ENCODE data around the gene FAM163B.
"Not testable (repeated sequence)": the region's sequence is repeated elsewhere in the genome, so short reads cannot be mapped to it uniquely, and the experiment has no call there.

The FAM163B gene

DNA sequence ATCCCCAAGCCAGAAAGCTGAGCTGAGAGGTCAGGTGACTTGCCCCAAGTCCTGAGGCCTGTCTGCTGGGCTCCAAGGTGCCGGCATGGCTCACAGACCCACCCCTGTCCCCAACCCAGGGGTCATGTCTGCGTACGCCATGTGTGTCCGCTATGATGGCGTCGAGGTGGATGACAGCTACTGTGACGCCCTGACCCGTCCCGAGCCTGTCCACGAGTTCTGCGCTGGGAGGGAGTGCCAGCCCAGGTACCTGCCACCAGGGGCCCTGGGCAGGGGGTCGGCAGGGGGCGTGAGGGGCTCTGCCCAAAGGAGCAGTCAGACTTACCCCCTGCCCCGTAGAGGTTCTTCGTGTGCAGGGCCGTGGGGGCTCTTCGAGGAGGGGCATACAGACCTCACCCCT lies 42.4 kb downstream of the FAM163B start:
- Histone ChIP-seq H3K27ac (ENCODE audit: low read depth, low read length) (no peak overlapping the region), H3K79me1 (ENCODE audit: low read length) (no peaks in the 10 kb centered on the region), H3K4me1 (ENCODE audit: control insufficient read depth in 1 of 2, insufficient read depth in 2 of 2, low read length in 2 of 2) (peaks cover 8 to 13% of the 10 kb centered on the region in 2 experiments), H3K79me2 (ENCODE audit: control insufficient read depth, insufficient read depth, low read length, poor library complexity) (no peaks in the 10 kb centered on the region), H3K9me3 (ENCODE audit: insufficient read depth, low read depth, low read length) (no peaks in the 10 kb centered on the region), H3K9ac (ENCODE audit: low read length) (no peak overlapping the region), H3K4ac (ENCODE audit: low read depth, low read length) (no peak overlapping the region), H2BK5ac (ENCODE audit: low read depth, low read length, poor library complexity) (no peak overlapping the region), H3K18ac (ENCODE audit: low read length) (no peak overlapping the region), H4K12ac (ENCODE audit: low read depth, low read length) (no peak overlapping the region), H2AK5ac (ENCODE audit: low read length) (no peak overlapping the region), H3K27me3 (ENCODE audit: insufficient read depth, low read length) (no peaks in the 10 kb centered on the region), H4K91ac (ENCODE audit: low read depth, low read length) (no peak overlapping the region), H2BK120ac (ENCODE audit: insufficient read depth, low read length, poor library complexity) (no peak overlapping the region), H3K36me3 (ENCODE audit: control insufficient read depth in 1 of 2, insufficient read depth in 2 of 2, low read length in 2 of 2) (peaks cover 2% of the 10 kb centered on the region in 2 experiments), H4K8ac (ENCODE audit: low read depth, low read length) (no peak overlapping the region), H2BK12ac (ENCODE audit: low read length) (no peak overlapping the region), H3K23ac (ENCODE audit: low read length) (no peak overlapping the region), H3K4me2 (ENCODE audit: low read length) (no peak overlapping the region), H2AFZ (ENCODE audit: insufficient read depth, low read length, poor library complexity) (no peak overlapping the region), H3K4me3 (ENCODE audit: low read depth, low read length) (no peak overlapping the region), H3K14ac (ENCODE audit: low read length) (no peak overlapping the region)
- DNase-seq = no peak
- WGBS (ENCODE audit: extremely low coverage, insufficient coverage, insufficient read length) = no CpG with 5 or more reads among the region's 17 CpGs

DNA sequence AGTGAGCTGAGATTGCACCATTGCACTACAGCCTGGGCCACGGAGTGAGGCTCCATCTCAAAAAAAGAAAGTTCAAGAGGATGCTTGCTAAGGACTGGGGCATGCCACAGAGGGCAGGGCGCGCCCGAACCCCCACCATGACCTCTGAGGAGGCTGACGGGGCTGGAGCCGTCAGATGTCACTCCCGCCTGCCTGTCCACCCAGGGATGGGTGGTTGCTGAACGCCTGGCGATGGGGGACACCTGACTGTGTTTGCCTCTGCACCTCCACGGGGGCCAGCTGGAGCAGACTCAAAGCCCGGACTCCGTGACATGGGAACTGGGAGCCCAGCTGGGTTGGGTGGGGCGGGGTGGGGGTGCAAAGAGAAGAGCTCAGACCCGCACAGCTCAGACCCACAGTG lies 42.8 kb downstream of the FAM163B start:
- Histone ChIP-seq H3K23ac (ENCODE audit: low read length) (no peak overlapping the region), H2AFZ (ENCODE audit: insufficient read depth, low read length, poor library complexity) (no peak overlapping the region), H4K8ac (ENCODE audit: low read depth, low read length) (no peak overlapping the region), H3K4me3 (ENCODE audit: low read depth, low read length) (no peak overlapping the region), H3K36me3 (ENCODE audit: control insufficient read depth in 1 of 2, insufficient read depth in 2 of 2, low read length in 2 of 2) (peaks cover 2% of the 10 kb centered on the region in 2 experiments), H3K9ac (ENCODE audit: low read length) (no peak overlapping the region), H2AK5ac (ENCODE audit: low read length) (no peak overlapping the region), H3K4me1 (ENCODE audit: control insufficient read depth in 1 of 2, insufficient read depth in 2 of 2, low read length in 2 of 2) (peaks cover 8 to 13% of the 10 kb centered on the region in 2 experiments), H3K9me3 (ENCODE audit: insufficient read depth, low read depth, low read length) (no peaks in the 10 kb centered on the region), H3K4ac (ENCODE audit: low read depth, low read length) (no peak overlapping the region), H3K27me3 (ENCODE audit: insufficient read depth, low read length) (no peaks in the 10 kb centered on the region), H4K91ac (ENCODE audit: low read depth, low read length) (no peak overlapping the region), H3K79me1 (ENCODE audit: low read length) (no peaks in the 10 kb centered on the region), H3K18ac (ENCODE audit: low read length) (no peak overlapping the region), H3K79me2 (ENCODE audit: control insufficient read depth, insufficient read depth, low read length, poor library complexity) (no peaks in the 10 kb centered on the region), H4K12ac (ENCODE audit: low read depth, low read length) (no peak overlapping the region), H2BK12ac (ENCODE audit: low read length) (no peak overlapping the region), H3K4me2 (ENCODE audit: low read length) (no peak overlapping the region), H3K27ac (ENCODE audit: low read depth, low read length) (no peak overlapping the region), H2BK5ac (ENCODE audit: low read depth, low read length, poor library complexity) (no peak overlapping the region), H2BK120ac (ENCODE audit: insufficient read depth, low read length, poor library complexity) (no peak overlapping the region), H3K14ac (ENCODE audit: low read length) (no peak overlapping the region)
- WGBS (ENCODE audit: extremely low coverage, insufficient coverage, insufficient read length) = no CpG with 5 or more reads among the region's 14 CpGs
- no peak for DNase-seq

DNA sequence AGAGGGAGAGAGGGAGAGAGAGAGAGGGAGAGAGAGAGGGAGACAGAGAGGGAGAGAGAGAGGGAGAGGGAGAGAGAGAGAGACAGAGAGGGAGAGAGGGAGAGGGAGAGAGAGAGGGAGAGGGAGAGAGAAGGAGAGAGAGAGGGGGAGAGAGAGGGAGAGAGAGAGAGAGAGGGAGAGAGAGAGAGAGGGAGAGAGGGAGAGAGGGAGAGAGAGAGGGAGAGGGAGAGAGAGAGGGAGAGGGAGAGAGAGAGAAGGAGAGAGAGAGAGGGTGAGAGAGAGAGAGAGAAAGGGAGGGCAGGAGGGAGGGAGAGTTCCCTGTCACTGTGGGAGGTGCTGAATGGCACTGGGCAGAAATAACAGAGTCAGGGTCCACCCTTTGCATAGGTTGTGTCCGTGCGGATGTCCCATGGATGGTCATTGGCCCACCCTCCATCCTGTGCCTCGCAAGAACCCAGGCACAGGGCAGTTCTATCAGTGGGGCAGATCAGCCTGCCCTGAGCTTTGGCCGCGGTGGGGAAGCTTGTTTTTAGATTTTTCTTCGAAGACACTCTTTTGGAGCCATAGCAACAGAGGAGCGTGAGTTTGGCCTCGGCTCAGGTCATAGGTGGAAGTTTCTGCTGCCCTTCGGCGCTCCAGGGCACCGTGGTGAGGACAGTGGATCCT lies 44.6 kb downstream of the FAM163B start:
- WGBS (ENCODE audit: extremely low coverage, insufficient coverage, insufficient read length) = no CpG with 5 or more reads among the region's 11 CpGs
- no peak overlapping the region for H2AFZ ChIP-seq (ENCODE audit: insufficient read depth, low read length, poor library complexity)
- H2AK5ac ChIP-seq (ENCODE audit: low read length) = no peak overlapping the region
- H3K4me3 ChIP-seq (ENCODE audit: low read depth, low read length) = no peak overlapping the region
- no peaks in the 10 kb centered on the region for H3K9me3 ChIP-seq (ENCODE audit: insufficient read depth, low read depth, low read length)
- no peak overlapping the region for H3K4me2 ChIP-seq (ENCODE audit: low read length)
- no peaks in the 10 kb centered on the region for H3K27me3 ChIP-seq (ENCODE audit: insufficient read depth, low read length)
- H3K36me3 ChIP-seq (ENCODE audit: control insufficient read depth in 1 of 2, insufficient read depth in 2 of 2, low read length in 2 of 2) = peaks cover 2 to 12% of the 10 kb centered on the region in 2 experiments
- H4K91ac ChIP-seq (ENCODE audit: low read depth, low read length) = no peak overlapping the region
- H3K79me1 ChIP-seq (ENCODE audit: low read length) = peaks cover 2% of the 10 kb centered on the region
- no peak overlapping the region for H2BK5ac ChIP-seq (ENCODE audit: low read depth, low read length, poor library complexity)
- H3K14ac ChIP-seq (ENCODE audit: low read length) = no peak overlapping the region
- no peaks in the 10 kb centered on the region for H3K79me2 ChIP-seq (ENCODE audit: control insufficient read depth, insufficient read depth, low read length, poor library complexity)
- no peak overlapping the region for H2BK12ac ChIP-seq (ENCODE audit: low read length)
- H3K4ac ChIP-seq (ENCODE audit: low read depth, low read length) = no peak overlapping the region
- no peak overlapping the region for H3K9ac ChIP-seq (ENCODE audit: low read length)
- no peak overlapping the region for H4K8ac ChIP-seq (ENCODE audit: low read depth, low read length)
- no peak overlapping the region for H3K23ac ChIP-seq (ENCODE audit: low read length)
- H3K4me1 ChIP-seq (ENCODE audit: control insufficient read depth in 1 of 2, insufficient read depth in 2 of 2, low read length in 2 of 2) = peaks cover 8% of the 10 kb centered on the region in 2 experiments
- no peak for DNase-seq
- no peak overlapping the region for H4K12ac ChIP-seq (ENCODE audit: low read depth, low read length)
- H3K27ac ChIP-seq (ENCODE audit: low read depth, low read length) = no peak overlapping the region
- no peak overlapping the region for H2BK120ac ChIP-seq (ENCODE audit: insufficient read depth, low read length, poor library complexity)
- H3K18ac ChIP-seq (ENCODE audit: low read length) = no peak overlapping the region

DNA sequence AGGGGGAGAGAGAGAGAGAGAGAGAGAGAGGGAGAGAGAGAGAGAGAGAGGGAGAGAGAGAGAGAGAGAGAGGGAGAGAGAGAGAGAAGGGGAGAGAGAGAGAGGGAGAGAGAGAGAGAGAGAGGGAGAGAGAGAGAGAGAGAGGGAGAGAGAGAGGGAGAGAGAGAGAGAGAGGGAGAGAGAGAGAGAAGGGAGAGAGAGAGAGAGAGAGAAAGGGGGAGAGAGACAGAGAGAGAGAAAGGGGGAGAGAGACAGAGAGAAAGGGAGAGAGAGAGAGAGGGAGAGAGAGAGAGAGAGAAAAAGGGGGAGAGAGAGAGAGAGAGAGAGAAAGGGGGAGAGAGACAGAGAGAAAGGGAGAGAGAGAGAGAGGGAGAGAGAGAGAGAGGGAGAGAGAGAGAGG lies 45.4 kb downstream of the FAM163B start:
- not testable (repeated sequence) for H3K23ac ChIP-seq (ENCODE audit: low read length); H3K27ac ChIP-seq (ENCODE audit: low read depth, low read length); H2BK5ac ChIP-seq (ENCODE audit: low read depth, low read length, poor library complexity); DNase-seq; H3K18ac ChIP-seq (ENCODE audit: low read length); H3K9me3 ChIP-seq (ENCODE audit: insufficient read depth, low read depth, low read length); H3K27me3 ChIP-seq (ENCODE audit: insufficient read depth, low read length); H3K79me1 ChIP-seq (ENCODE audit: low read length); H3K9ac ChIP-seq (ENCODE audit: low read length); H3K79me2 ChIP-seq (ENCODE audit: control insufficient read depth, insufficient read depth, low read length, poor library complexity); H2AFZ ChIP-seq (ENCODE audit: insufficient read depth, low read length, poor library complexity); H3K4me1 ChIP-seq (ENCODE audit: control insufficient read depth in 1 of 2, insufficient read depth in 2 of 2, low read length in 2 of 2); H3K4ac ChIP-seq (ENCODE audit: low read depth, low read length); H4K8ac ChIP-seq (ENCODE audit: low read depth, low read length); H2BK12ac ChIP-seq (ENCODE audit: low read length); H2BK120ac ChIP-seq (ENCODE audit: insufficient read depth, low read length, poor library complexity); H2AK5ac ChIP-seq (ENCODE audit: low read length); H4K91ac ChIP-seq (ENCODE audit: low read depth, low read length); H3K4me2 ChIP-seq (ENCODE audit: low read length); H4K12ac ChIP-seq (ENCODE audit: low read depth, low read length); H3K4me3 ChIP-seq (ENCODE audit: low read depth, low read length); H3K14ac ChIP-seq (ENCODE audit: low read length)
- H3K36me3 ChIP-seq (ENCODE audit: control insufficient read depth in 1 of 2, insufficient read depth in 2 of 2, low read length in 2 of 2) = peaks cover 2 to 12% of the 10 kb centered on the region in 2 experiments

Measured in trophoblast cell (in vitro differentiated cells and primary cell).